ENCODE results near the gene PUM1.
A peak's percentile ranks its signal among the peaks of the same experiment; 100 is the strongest.
"Not testable (repeated sequence)": the region's sequence is repeated elsewhere in the genome, so short reads cannot be mapped to it uniquely, and the experiment has no call there.

PUM1 gene, protein sequence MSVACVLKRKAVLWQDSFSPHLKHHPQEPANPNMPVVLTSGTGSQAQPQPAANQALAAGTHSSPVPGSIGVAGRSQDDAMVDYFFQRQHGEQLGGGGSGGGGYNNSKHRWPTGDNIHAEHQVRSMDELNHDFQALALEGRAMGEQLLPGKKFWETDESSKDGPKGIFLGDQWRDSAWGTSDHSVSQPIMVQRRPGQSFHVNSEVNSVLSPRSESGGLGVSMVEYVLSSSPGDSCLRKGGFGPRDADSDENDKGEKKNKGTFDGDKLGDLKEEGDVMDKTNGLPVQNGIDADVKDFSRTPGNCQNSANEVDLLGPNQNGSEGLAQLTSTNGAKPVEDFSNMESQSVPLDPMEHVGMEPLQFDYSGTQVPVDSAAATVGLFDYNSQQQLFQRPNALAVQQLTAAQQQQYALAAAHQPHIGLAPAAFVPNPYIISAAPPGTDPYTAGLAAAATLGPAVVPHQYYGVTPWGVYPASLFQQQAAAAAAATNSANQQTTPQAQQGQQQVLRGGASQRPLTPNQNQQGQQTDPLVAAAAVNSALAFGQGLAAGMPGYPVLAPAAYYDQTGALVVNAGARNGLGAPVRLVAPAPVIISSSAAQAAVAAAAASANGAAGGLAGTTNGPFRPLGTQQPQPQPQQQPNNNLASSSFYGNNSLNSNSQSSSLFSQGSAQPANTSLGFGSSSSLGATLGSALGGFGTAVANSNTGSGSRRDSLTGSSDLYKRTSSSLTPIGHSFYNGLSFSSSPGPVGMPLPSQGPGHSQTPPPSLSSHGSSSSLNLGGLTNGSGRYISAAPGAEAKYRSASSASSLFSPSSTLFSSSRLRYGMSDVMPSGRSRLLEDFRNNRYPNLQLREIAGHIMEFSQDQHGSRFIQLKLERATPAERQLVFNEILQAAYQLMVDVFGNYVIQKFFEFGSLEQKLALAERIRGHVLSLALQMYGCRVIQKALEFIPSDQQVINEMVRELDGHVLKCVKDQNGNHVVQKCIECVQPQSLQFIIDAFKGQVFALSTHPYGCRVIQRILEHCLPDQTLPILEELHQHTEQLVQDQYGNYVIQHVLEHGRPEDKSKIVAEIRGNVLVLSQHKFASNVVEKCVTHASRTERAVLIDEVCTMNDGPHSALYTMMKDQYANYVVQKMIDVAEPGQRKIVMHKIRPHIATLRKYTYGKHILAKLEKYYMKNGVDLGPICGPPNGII

DNA sequence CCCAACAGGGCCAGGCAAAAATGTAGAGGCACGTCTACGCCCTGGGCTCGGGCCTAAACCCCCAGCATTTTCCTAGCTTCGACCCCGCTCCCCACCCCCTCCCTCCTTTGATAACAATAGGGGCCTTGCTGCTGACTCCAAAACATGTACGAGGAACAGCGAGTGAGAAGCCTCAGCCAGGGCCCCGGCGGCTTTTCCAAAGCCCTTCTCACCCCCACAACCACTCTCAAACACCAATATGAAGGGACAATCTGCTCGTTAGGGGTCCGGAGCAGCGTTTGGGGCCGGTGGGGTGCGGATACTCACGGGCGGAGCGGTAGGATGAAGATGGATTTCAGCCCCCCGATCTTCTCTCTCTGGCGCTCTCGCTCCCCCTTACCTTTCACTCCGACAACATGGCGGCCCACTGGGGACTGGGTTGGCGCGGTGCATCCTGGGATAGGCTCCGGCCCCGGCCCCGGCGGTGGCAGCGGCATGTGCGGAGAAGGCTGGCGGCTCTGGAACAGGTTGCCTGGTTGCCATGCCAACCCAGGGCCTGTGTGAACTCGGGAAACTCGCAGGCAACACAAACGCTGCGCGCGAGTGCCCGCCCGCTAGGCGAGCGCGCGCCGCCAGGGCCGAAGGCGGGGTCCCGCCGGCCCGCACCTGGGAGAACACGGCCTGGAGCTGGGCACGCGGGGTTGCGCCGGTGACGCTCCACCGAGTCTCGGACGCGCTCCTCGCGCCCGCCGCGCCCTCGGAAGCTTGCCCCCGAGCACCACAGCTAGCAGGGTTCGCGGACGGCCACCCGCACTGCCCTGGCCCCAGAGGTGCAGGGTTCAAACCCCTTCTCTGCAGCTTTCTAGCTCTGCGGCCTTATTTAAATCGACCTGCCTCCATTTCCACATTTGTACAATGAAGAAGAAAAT lies at the start of gene PUM1:
TSS of gene PUM1 (minus strand) at position 408 of the 908 bp plus-strand sequence. CDS start 6,151 bp downstream, outside the sequence.
- DNase-seq (ENCODE audit: low read depth), result peak; percentile 80

DNA sequence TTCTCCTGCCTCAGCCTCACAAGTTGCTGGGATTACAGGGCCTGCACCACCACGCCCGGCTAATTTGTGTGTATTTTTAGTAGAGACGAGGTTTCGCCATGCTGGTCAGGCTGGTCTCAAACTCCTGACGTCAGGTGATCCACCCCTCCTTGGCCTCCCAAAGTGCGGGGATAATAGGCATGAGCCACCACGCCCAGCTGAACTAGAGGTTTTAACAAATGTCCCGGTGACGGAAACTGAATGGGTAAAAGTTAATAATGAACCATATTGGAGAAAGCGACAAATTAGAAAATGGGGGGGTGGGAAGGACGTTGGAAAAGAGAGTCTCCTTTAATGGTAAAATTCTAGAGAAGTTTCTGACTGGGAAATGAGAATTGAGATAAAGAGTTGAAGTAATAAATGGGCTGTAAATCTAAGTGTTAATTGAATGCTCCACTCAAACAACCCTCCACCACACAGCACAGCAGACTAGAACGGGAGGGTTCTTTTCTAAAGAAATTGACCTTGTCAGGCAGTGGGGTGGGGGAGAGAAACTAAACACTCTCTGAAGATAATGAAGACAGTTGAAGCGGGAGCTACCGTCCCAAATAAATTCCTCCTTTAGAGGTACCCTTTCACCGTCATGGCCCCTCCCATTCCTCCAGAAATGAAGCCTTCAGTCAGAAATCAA lies 46.9 kb upstream of the PUM1 start:
- DNase-seq (ENCODE audit: low read depth), result no peak

DNA sequence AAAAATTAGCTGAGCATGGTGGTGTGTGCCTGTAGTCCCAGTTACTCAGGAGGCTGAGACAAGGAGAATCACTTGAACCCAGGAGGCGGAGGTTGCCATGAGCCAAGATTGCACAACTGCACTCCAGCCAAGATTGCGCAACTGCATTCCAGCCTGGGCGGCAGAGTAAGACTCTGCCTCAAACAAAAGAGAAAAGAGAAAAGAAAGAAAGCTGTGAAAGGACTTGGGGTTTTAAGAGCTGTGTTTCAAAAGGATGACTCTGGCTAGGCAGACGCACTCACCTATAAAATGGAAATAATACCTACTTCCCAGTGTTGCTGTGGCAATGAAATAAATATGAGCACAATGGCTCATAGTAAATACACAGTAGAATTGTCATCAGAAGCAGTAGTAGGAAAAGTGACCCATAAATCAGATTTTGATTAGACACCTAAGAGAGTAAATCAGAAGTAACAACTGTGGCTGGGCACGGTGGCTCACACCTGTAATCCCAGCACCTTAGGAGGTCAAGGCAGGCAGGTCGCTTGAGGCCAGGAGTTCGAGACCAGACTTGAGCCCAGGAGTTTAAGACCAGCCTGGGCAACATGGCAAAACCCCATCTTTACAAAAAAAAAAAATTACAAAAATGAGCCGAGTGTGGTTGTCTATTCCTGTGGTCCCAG lies 45.9 kb upstream of the PUM1 start:
- no peak for DNase-seq (ENCODE audit: low read depth)

DNA sequence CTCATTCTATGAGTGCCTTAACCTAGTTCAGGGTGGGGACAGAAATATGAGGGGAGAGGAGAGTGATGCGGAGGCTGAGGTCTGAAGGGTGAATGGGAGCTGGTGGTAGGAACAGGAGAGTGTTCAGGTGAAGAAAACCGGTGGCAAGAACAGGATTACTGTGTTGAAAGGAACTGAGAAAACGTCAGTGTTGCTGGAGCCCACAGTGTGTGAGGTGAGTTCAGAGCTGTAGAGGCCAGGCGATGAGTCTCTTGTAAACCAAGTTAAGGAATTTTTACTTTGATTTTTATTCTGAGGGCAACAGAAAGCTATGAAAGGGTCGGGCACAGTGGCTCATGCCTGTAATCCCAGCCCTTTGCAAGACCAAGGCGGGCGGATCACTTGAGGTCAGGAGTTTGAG lies 45.3 kb upstream of the PUM1 start:
- DNase-seq (ENCODE audit: low read depth), result no peak

DNA sequence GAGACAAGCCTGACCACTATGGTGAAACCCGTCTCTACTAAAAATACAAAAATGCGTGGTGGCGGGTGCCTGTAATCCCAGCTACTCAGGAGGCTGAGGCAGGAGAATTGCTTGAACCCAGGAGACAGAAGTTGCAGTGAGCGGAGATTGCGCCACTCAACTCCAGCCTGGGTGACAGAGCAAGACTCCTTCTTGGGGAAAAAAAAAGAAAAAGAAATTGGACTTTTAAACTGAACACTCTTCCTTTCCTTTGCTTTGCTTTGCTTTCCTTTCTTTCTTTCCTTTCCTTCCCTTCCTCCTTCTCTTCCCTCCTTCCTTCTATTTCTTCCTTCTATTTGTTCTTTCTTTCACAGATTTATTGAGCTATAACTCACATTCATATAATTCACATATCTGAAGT lies 43.3 kb upstream of the PUM1 start:
- no peak for DNase-seq (ENCODE audit: low read depth)

DNA sequence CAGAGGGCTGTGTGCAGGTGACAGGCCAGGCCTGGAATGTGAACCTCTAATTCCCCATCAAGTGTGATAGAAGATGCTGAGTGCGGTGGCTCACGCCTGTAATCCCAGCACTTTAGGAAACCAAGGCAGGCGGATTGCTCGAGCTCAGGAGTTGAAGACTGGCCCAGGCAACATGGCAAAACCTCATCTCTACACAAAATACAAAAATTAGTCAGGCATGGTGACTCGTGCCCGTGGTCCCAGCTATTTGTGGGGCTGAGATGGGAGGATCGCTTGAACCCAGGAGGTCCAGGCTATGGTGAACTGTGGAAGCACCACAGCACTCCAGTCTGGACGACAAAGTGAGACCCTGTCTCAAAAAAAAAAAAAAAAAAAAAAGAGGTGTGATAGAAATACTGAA lies 40.1 kb upstream of the PUM1 start:
- no peak for DNase-seq (ENCODE audit: low read depth)

DNA sequence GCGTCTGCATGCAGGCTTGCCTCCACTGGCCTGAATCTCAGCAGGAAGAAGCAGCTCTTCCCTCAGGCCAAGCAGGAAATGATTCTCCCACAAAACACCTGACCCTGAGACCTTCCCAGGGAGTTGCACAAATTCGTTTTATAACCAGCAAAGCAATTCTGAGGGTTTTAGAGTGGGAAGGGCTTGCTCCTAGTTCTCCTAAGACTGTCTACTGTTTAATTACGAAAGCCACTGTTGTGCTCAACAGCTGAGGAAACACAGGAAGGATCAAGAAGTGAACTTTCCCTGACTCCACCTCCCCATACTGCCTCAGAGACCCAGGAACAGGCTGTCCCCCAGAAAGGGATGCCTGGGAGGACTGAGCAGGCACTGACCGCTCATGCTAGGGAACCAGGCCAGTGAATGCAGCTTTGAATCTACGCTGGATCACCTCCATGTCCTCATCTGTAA lies 37.0 kb upstream of the PUM1 start:
- no peak for DNase-seq (ENCODE audit: low read depth)

DNA sequence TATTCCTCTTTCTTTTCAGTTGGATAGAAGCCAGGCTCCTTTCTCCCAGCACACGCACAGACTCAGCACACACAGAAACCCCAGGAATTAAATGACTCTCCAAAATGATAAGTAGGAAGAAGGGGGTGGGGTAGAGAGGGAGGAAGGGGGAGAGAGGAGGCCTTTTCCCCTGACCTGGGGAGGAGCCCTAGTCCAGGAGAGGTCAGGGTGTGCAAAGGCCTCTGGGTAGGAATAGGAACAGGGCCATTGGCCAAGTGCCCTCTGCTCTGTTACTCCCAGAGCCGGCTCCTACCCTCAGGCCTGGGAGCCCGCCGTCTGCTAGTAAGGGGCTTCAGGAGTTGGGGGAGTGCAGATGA lies 35.6 kb upstream of the PUM1 start:
- DNase-seq (ENCODE audit: low read depth), result no peak

DNA sequence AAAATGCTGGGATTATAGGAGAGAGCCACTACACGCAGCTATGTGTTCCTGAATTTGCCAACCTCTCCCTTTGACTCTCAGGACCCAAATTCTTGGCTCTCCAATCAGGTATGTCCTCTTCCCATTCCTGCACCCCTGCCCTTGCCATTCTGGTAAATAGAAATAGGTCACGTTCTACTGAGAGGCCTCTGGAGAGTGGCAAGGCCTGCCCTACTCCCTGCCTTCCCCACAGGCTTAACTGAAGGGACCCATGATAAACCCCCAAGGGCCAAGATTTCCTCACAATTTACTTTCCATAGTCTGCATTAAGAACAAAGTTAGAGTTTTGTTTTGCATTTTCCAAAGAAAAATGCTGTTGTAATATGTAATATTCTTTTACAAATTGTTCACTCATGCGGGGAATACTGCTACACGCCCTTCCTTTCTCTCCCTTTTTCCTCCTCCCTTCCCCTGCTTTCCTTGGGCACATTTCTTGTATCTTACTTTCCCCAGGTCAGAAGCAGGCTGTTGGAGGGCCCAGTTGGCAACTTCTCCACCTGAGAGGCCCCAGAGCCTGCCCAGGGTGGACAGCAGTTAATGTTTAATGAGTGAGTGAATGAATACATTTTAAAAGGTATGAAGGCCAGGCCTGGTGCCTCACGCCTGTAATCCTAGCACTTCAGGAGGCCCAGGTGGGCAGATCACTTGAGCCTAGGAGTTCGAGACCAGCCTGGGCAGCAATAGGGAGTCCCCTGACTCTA lies 33.9 kb upstream of the PUM1 start:
- DNase-seq (ENCODE audit: low read depth), result no peak

DNA sequence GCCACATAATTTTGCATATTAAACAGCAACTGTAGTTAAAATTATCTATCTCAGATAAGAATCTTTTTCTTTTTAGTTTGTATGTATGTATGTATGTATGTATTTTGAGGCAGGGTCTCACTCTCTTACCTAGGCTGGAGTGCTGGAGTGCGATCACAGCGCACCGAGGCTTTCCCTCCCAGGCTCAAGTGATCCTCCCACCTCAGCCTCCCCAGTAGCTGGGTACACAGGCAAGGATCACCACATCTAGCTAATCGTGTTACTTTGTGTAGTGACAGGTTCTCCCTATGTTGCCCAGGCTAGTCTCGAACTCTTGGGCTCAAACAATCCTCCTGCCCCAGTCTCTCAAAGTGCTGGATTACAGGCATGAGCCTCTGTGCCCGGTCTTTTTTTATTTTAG lies 30.5 kb upstream of the PUM1 start:
- DNase-seq (ENCODE audit: low read depth), result no peak

DNA sequence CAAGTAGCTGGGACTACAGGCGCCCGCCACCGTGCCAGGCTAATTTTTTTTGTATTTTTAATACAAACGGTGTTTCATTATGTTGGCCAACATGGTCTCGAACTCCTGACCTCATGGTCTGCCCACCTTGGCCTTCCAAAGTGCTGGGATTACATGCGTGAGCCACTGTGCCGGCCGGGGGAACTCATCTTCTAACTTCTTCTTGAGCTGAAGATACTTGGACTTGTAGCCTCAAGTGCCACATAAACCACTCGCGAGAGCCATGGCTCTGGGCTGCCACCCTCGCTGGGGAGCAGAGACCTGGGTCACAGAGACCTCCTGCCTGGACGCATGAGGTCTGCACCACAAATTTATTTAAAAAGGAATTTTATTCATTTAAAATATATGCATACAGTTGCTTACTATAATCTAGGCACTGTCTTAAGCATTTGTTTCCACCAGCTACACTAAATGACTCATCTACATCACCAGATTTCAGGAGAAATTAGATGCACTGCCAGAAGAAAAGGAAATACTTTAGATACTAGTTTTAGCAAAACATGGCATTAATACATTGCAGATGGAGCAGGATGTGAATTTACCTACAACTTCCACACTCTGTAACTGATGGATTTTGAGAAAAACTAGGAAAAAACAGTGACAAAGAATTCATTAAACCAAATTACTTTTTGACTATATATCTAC lies 29.9 kb upstream of the PUM1 start:
- no peak for DNase-seq (ENCODE audit: low read depth)

DNA sequence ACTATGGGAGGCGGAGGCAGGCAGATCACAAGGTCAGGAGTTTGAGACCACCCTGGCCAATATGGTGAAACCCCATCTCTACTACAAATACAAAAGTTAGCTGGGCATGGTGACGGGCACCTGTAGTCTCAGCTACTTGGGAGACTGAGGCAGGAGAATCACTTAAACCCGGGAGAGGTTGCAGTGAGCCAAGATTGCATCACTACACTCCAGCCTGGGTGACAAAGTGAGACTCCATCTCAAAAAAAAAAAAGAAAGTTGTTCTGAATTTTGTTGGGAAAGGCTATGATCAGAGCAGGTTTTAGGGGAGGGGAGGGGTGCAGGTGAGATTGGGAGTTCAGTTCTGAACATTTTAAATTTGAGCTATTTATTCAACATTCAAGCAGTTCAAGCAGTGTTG lies 22.6 kb upstream of the PUM1 start:
- not testable (repeated sequence) for DNase-seq (ENCODE audit: low read depth)

DNA sequence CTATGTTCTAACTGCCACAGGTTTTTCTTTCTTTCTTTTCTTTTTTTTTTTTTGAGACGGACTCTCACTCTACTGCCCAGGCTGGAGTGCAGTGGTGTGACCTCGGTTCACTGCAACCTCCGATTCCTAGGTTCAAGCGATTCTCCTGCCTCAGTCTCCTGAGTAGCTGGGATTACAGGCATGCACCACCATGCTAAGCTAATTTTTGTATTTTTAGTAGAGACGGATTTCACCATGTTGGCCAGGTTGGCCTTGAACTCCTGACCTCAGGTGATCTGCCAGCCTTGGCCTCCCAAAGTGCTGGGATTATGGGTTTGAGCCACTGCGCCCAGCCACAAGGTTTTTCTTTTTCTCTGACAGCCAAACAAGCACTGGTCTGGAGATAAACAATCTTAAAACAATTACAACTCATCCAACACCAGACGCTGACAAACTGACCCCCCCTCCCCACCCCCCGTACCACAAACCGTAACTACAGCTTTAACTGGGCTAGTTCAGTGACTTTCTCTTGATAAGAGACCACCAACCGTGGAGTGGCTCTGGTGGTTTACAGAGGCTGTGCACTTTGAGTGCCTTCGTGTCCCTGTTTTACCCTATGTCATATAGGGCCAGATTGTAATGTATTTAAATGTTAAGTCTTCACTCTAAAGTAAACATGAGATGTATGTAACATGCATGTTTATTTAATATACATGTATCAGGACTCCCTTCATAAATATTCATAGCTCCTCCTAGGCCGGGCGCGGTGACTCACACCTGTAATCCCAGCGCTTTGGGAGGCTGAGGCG lies 19.5 kb upstream of the PUM1 start:
- no peak for DNase-seq (ENCODE audit: low read depth)

DNA sequence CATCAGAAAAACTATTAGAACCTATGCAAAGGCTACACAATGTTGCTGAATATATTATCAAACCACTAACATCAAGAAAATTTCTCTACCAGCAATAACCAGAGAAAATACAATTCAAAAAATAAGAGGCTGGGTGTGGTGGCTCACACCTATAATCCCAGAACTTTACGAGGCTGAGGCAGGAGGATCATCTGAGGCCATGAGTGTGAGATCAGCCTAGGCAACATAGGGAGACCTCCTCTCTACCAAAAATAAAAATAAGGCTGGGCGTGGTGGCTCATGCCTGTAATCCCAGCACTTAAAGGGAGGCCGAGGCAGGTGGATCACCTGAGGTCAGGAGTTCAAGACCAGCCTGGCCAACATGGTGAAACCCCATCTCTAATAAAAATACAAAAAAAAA lies 16.9 kb upstream of the PUM1 start:
- DNase-seq (ENCODE audit: low read depth), result no peak

DNA sequence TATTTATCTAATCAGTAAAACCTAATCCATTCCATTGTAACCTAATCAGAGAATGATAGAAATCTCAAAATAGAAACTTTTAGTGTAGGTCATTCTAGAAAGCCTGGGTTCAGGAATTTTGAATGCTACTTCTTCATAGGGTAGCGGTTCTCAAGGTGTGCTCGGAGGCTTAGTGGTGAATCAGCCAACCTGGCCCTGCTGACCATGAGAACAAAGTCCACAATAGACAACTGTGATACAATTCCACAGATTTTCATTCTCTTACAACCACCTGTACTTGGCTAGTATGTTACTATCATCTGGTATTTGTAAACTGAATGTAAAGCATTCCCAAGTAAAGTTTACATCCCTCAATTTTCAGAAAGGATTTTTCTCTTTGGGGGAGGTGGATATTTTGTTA lies 7.5 kb upstream of the PUM1 start:
- no peak for DNase-seq (ENCODE audit: low read depth)

DNA sequence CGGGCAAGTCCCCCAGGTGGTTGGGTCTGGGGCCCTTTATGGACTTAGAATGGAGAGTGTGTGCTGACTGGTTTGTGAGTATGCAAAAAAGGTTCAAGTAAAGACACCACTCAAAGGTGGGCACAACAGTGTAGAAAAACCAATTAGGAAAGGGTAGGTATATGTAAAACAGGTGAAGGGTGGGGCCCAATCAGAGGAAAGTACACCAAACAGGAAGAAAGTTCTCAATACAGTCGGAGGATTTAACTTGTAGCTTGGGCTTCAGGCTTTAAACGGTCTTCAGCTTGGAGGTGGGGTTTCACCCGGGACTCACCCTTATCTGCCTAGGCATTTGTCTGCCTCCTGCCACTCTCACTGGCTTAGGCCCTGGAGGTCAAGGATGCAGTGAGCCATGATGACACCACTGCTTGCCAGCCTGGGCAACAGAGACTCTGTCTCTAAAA lies 6.8 kb upstream of the PUM1 start:
- DNase-seq (ENCODE audit: low read depth), result no peak

DNA sequence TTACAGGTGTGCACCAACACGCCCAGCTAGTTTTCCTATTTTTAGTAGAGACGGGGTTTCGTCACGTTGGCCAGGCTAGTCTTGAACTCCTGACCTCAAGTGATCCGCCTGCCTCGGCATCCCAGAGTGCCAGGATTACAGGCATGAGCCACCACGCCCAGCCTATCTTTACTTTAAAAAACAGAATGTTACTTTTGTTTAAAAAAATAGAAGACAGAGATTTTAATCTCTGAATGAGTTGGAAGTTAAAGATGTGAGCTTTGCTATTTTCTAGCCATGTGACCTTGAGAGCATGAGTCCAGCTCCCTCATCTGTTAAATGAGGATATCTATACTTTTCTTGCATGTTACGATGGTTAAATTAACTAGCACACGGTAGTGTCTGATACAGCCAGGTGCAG lies 3.9 kb upstream of the PUM1 start:
- DNase-seq (ENCODE audit: low read depth), result no peak

DNA sequence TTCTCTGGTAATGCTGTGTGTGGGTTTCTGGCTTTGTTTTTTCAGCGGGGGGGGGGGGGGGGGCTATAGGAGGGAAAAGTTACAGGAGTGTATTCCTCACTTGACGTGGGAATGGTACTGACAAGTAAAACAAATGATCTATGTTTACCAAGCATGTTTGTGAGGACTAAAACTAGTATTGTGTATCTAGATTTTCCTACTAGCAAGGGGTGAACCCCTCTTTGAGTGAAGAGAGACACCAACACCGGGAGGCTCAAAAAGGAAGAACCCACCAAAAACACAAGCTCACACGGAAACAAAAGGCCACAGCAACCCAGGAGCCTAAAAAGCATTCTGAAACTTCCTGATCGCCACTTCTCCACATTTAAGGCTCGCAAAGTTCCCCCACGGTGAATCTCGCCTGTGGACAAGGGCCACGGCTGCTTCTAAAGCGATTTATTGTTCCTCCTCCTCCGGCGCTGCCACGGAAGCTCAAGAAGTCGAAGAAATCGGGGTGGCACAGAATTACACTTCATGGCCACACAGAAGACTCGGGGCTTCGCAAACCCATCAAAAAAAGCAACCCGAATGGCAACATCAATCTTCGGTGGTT lies 703 bp downstream of the PUM1 start:
- DNase-seq (ENCODE audit: low read depth), result peak; percentile 48
